Stimulated activated CD8-positive, alpha-beta memory T cell treated with anti-CD3 and anti-CD28 coated beads, Interleukin-12 subunit alpha, Interleukin-12 subunit beta, amount 100 ng/mL, for 24 hours (primary cell): ENCODE results near the gene KCNAB2.

Experiments used
- DNase-seq: peaks from one replicate; pipeline ENCODE4 v3.0.0-alpha.2; 2020; ENCODE audit errors: extremely low read depth

The KCNAB2 gene

DNA sequence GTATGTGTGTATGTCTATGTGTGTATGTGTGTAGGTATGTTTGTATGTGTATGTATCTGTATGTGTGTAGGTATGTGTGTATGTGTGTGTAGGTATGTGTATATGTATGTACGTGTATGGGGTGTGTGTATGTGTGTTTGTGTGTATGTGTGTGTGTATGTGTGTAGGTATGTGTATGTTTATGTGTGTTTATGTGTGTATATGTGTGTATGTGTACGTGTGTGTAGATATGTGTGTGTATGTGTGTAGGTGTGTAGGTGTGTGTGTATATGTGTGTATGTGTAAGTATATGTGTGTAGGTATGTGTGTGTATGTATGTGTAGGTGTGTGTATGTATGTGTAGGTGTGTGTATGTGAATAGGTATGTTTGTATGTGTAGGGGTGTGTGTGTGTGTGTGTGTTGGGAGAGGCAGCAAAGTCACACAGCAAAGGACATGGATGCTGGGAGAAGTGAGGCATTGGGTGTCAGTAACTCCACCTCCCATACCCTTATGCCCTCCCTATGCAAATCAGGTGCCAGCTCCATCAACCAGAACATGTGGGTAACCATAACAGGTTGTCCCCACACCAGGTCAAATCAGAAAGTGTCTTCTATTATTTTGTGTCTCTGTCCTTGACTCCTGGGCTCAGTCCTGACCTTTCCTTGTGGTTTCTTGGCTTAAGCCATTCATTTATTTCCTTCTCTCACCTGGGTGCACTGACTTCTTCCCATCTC lies 15.0 kb upstream of the KCNAB2 start:
- no peak for DNase-seq

DNA sequence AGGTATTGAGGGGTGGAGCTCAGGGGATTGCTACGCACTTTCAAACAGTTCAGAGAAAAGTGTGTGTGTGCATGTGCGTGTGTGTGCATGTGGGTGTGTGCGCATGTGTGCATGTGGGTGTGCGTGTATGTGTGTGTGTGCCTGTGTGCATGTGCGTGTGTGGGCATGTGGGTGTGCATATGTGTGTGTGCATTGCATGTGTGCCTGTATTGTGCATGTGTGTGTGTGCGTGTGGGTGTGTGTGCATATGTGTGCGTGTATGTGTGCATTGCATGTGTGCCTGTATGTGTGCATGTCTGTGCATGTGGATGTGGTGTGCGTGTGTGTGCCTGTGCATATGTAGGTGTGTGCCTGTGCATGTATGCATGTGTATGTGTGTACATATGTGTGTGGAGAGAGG lies 12.6 kb upstream of the KCNAB2 start:
- DNase-seq, result no peak

DNA sequence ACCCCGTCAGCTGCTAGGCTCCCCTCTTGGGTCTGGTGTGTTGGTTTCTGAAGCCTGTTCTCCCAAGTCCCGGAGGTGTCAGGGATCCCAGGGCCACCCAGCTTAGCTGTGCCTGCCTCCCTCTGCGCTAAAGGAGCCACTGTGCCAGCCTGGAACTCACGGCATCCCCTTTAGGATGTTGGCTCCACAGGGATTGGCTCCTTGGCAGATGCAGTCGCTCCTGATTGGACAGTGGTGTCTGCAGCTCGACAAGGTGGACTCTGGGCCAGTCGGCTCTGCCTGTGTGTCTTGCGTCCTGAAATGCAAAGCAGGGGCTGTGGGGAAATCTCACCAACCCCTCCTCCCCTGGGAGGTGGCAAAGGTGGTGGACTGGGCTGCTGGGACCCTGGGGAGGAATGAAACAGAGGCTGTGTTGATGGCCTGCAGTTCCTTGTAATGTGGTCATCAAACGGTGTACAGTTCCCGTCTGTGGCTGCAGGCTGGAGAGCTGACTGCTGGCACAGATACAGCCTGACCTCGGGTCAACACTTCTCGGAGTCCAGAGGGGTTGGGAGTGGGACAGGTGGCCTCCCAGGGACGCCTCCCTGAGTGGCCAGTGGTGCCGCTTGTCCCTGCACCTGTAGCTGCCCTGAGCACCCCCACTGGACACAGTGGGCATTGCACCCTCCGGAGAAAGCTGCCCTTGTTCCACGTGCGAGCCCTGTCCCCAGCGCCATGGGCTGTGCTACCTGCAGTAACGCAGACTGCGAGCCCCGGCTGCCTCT lies 11.5 kb upstream of the KCNAB2 start:
- no peak for DNase-seq

DNA sequence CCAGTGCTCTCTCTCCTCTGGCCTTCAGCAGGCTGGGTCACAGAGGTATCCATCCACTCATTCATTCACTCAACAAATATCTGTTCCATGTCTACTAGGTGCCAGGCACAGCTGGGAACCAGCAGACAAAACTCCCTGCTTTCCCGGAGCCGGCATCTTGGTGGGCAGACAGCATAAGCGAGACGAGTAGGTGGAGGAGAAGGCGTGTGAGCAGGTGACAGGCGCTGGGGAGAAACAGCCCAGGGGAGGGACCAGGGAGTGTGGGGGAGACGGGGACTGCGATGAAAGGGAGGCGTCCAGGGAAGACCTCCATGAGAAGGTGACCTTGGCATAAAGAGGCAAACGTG lies 11.0 kb upstream of the KCNAB2 start:
- no peak for DNase-seq

DNA sequence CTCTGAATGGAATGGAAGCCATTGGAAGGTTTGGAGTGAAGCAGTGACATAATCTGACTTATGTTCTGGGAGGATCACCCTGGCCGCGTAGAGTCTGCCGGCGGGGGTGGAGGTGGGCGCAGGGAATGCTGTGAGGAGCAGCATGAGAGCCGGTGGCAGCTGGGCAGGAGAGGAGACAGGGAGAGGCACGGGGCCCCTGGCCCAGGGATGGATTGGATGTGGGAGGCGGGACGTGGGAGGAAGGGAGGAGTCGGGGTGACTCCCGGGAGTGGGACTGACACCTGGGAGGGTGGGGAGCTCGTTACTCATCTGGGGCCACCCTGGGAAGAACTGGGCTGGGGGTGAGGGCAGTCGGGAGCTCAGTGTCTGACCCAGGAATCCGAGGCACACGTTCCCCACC lies 10.4 kb upstream of the KCNAB2 start:
- DNase-seq, result no peak

DNA sequence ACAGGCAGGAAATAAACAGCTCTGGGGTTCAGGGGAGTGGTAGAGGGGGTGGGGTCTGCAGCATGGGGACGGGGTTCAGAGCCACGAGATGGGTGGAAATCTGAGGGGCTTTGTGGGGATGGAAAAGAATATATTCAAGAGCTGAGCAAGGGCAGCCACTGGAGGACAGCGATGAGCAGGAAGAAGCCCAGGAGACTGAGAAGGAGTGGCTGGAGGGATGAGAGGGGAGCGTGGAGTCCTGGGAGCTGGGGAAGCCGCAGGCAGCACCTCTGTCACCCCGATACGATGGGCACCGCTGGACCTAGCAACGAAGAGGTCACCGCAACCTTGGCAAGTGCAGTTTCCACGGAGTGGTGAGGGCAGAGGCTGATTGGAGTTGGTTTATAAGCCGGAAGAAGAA lies 10.0 kb upstream of the KCNAB2 start:
- DNase-seq, result no peak

DNA sequence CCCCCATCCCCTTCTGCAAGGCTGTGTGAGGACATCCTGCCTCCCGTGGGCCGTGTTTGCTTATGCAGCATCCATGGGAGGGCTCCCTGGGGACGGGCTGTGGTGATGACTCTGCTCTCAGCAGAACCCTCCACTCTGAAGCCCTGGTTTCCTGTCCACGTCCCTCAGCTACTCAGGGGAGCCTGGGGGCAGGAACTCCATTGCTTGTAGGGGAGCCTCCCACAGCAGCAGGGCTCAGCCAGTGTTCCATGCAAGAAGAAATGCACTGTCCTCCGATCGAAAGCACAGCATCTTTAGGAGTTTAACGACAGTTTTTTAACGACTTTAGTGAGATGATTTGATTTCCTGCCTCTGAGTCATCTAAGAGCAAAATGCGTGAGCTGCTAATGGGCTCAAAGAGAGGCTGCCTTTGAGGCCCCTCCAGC lies 8.3 kb upstream of the KCNAB2 start:
- DNase-seq, result no peak

DNA sequence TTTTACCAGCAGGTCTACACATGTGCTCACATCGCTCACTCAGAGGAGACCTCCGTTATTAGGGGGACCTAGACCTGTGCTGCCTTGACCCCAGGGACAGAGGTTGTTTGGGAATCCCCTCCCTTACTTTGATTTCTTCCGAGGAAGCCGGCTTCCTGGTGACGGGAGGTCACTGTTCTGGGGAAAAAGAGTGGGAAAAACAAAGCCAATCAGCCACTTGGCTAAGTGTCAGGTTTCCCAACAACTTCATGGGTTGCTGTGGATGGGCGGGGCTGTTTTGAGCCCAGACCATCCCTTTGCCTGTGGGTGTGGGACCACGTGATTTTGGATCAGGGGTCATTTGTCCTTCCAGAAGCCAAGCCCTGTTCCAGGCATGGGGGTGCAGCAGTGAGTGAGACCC lies 7.1 kb upstream of the KCNAB2 start:
- no peak for DNase-seq

DNA sequence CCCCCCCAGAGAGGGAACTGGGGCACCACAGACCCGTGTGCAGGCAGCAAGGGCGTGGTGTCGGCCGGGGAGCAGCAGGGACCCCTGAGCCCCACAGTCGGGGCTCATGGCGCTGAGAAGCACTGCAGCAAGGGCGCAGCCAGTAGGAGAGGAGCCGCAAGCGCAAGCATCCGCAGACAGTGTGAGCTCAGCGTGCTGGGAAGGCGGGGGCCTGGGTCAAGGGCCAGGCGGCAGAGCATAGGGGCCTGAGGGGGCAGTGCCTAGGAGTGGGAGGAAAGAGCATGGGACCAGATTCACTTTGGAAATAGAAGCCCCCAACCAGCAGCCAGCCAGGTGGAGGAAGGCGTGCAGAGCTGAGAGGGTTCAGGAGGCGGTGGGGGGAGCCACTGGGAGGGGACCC lies 6.7 kb upstream of the KCNAB2 start:
- no peak for DNase-seq

DNA sequence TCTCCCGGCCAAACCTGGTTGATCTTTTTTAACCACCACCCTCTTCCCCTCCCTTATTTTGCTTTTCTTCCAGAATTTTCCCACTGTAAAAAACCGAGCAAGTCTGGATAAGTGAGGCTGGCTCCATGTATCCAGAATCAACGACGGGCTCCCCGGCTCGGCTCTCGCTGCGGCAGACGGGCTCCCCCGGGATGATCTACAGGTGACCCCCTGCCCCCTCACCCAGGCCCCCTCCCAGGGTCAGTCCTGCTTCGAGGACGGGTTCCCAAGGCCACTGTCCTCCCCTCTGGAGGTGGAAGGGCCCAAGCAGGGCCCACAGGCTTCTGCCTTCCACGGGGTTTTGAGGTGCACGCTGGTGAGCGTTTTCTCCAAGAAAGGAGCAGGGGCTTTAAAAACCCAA lies 5.2 kb upstream of the KCNAB2 start:
- DNase-seq, result no peak

DNA sequence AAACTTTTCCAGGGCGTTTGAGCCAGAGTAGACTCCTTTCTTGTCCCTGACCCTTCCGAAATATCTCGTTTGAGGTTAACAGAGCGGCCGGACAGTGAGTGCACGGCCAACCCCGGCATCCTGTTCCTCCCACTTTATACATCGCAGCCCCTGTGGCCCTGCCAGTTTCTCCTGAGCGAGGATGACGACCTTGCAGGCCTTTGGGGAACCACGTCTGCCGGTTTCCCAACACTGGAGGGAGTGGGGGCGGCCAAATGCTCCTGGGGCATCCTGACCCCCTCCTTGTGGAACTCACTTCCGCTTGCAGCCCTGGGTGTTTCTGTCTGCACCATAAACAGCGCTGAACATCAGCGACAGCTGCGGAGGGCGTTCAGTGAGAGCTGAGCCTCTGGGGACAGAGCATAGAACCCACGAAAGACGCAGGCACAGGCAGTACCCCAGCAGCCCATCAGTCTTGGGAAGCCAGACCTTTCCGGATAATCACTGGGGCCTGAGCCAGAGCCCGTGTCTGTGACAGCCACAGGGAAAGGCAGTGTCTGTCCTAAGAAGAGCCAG lies 4.8 kb upstream of the KCNAB2 start:
- no peak for DNase-seq

DNA sequence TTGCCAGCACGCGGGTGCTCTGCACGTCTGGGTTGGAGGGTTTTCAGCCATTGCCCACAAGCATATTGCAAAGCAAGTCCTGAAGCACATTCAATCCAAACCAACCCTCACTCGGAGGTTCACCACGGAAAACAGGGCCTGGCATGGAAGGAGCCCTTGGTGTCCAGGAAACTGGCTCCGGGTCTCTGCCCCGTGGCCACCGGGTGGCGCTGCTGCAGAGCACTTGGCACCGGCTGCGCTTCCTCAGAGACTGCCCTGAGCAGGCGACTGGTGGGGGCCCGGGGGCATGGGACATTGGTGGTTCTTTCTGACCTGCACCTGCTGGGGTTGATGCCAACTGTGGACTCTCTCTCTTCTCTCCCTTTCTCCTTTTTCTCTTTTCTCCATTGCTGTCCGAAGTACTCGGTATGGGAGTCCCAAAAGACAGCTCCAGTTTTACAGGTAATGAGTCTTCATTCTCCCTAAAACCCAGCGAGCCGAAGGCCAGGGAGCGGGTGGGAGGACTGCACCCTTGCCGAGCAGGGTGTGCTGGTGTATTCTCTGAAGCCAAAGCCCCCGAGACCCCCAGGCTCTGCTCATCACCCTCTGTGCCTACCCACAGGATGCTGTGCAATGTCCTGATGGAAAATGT lies 4.1 kb upstream of the KCNAB2 start:
- DNase-seq, result no peak

DNA sequence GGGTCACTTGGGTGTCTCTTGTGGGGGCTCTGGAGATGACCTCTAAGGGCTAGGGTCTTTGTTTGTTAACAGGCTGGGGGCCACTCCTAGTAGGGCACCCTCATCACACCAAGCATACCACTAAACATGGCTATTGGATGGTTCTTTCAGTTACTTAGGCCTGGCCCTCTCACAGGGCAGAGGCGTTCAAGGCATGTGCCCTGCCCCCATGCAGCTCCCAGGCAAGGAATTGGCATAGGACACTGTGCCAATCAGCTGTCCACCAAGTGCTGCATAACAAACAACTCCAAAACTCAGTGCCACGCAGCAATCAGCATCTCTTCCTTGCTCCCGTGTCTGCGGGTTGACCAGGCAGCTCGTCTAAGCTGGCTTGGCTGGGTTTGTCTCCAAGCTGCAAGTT lies 2.1 kb upstream of the KCNAB2 start:
- no peak for DNase-seq

DNA sequence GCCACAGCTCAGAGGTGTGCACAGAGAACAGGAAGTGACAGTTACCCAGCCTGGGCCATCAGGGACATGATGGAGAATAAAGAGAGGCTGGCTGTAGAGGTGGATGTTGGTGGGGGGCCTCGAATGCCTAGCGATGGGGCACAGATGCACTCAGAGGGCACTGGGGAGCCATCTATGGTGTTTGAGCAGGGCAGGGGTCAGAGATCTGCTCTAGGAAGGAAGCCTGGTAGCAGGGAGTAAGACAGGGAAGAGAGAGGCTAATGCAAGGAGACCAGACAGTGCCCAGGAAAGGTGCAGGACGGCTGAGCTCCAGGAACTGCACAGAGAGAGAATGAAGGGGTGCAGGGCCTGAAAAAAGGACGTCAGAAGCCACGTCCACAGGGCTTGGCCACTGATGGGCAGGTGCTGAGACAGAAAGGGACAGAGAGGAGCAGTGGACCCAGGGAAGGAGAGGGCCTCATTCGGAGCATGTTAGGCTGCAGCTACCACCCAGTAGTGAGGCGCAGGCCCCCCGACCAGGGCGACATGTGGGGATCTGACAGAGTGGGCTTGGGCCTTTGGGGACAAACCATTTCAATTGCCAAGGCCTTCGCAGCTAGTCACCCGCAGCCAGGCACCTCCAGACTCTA lies 1.1 kb upstream of the KCNAB2 start:
- DNase-seq, result no peak

DNA sequence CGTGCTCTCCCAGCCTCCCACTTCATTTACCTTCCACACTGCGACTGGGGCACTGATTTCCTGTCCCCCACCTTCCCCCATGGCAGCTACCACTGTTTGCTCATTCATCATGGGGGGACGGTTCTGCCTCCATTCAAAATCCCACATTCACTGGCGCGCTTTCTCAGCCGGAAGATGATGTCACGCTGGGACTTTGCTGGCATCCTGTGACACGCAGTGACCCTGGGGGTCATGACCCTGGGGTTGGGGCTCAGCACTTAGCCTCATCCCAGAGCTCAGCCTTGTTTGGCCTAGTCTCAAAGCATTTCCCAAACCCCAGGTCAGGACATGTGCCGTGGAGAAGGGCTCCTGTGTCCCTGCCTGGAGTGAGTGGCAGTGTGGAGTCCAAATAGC lies 582 bp upstream of the KCNAB2 start:
- no peak for DNase-seq

DNA sequence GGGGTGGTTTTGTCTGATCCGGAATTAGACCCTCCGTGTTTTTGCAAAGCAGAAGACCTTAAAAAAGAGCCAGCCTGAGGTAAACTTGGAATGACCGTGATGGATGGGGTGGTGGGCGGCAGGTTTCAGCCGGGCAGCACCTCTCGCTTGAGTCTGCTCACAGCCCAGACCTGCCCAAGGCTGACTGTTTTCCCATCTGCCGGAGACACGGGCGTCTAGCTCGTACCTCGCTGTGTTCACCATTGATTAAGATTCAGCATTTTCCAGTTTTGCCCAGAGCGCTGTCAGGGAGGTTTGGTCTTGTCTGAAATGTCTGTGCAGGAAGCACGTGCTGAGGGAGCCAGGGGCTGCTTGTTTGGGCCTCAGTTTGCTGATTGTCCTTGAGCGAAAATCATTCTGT lies 591 bp downstream of the KCNAB2 start:
- no peak for DNase-seq

DNA sequence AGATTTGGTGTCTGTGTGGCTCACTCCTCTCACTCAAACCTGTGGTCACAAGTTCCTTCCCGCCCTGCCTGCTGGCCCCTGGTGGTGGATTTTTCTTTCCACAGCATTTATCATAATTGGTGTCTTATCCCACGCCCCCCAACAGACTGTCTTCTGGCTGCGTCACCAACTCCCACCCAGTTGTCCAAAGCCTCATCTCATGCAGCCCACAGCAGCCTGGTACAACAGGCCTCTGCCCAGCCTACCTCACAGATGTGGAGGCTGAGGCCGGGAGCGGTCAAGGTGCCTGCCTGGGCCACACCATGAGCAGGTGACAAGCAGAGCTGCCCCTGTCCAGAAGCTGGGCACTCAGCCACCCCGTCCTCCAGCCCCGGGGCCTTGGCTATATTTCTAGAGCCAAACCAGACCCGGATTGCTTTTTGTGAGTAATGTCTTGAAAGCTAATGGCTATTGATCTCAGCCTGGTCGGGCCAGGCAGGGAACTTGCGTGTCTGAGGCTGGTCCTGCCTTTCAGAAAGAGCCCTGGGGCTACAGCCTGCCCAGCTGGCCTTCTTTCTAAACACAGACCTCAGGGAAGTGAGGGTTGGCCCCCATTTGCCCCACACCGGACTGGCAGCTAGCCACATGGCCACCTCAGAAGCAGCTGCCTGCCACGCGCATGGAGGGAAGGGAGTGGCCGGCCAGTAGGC lies 2.6 kb downstream of the KCNAB2 start:
- DNase-seq, result no peak

DNA sequence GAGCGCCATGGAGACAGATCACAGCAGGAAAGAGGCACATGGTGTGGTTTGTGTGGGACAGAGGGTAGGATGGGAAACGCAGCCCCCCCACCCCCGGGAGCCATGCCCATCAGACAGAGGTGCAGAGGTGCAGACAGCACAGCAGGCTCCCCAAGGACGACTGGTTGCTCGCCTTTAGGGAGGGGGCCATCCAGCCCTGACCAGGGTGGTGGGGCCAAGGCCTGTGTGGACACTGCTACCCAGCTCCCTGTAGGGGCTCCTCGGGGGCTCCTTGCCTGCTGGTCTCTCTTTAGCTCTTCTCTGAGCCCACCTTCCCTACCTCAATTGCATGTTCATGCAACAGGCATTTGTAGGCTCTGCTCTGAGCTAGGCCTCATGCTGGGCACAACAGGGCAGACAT lies 3.7 kb downstream of the KCNAB2 start:
- no peak for DNase-seq

DNA sequence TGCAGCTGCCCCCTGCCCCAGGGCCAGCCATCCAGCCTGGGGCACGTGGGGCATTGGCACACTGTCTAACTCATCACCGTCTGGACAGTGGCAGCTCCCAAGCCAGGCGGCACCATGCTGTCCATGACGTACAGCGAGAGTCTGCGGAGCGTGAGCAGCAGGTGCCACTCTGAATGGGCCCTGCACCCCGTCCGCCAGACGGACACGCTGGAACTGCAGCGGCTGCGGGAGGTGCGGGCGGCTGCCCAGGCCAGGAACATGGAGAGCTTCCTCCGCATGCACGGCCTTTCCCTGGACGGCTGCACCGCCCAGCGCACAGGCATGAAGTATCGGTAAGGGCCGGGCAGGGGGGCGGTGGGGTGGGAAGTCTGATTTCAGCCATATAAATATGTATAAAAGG lies 5.7 kb downstream of the KCNAB2 start:
- no peak for DNase-seq

DNA sequence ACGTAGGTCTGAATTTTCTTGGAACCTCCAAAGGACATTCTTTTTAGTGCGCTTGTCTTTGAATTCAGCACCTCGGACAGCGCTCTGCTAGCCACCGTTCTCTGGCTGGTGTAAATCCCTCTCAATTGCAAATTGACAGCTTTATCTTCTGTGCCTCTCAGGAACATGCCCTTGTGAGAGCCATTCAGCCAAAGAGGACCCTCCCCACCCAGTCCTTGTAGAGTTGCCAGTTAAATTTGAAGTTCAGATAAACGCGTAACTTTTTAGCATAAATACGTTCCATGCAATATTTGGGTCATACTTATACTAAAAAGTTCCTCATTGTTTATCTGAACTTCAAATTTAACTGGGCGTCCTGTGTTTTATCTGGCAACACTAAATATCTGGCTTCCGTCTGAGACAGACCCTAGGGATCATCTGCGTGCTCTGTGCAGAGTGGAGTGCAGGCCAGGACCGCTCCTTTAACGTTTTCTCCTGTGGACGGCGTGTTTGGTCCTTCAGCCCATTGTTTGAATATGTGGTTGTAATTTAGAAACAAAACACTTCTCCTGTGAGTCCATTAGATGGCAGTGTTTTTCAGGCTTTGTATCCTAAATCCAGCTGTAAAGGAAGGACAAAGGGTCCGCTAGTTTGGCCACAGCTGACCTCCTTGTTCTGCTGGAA lies 7.0 kb downstream of the KCNAB2 start:
- DNase-seq, result no peak

DNA sequence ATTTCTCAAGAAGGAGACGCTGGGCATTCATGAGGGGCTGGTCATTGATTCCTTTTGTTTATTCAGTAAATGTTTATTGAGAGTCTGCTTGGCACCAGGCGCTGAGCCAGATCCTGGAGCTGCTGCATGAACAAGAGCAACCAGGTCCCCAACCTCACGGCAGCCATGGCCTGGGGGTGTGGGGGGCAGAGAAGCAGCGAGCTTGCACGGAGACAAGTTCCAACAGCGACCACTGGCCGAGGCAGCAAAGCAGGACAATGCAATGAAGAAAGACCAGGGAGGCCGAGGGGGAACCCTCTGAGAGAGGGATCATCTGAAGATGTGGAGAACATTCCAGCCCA lies 7.5 kb downstream of the KCNAB2 start:
- no peak for DNase-seq

DNA sequence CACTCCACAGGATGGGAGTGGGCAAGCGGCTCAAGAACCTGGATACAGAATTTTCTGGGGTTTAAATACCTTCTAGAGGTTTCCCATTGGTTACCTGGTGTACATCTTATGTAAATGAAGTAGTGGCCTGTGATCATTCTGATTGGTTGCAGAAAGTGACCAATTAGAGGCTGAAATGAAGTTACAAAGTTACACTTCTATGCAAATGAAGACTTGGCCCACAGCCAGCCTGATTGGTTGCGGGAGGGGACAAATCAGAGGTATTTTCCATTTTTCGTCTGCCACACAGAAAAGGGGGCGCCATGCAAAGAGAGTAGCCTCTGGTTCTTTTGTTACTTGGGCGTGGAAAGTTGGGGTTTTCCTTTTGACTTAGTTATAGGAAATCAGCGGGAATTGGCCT lies 8.9 kb downstream of the KCNAB2 start:
- no peak for DNase-seq
